ENCODE data around the gene ERV3-1. TPM values are rescaled to one million over a fixed set of nuclear protein-coding genes. Genes with fewer than 3 reads are reported as not detected.

The ERV3-1 gene
- total and polyA plus RNA-seq, 2 donors (not counting 1 experiment from before 2014, with no cell fraction given), result 13.7 to 30.7 TPM

DNA sequence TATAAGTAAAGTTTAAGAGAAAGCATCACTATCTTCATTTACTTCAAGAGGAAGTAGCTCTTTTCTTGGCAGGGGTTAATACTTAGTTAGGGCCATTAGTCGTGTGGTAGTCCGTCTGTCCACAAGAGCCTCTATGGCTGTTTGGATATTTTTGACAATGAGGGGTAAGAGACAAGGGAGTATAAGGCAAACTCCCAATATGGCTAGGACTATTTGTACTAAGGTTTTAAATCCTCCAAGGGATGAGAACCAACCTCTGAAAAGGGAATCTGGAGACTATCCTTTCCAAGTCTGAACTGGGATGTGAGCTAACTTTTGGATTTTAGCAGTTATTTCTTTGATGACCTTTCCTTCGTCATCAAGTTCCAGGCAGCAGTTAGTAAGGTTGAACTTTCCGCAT lies 15.6 kb downstream of the ERV3-1 start, which contains the start of gene ZNF117:
Gene ZNF117 (minus strand): TSS at position 101 of the 400 bp plus-strand sequence.
- Histone ChIP-seq H3K4me3 (ENCODE audit: control extremely low read depth in 1 of 5, extremely low read depth in 1 of 5, insufficient read depth in 1 of 5, low read depth in 2 of 5, low read length in 4 of 5) (no peak within 1 kb of the TSS), H3K4me1 (ENCODE audit: control insufficient read depth in 2 of 2, insufficient read depth in 2 of 2, low read length in 2 of 2) (no peaks in the 10 kb centered on the region), H4K20me1 (ENCODE audit: control insufficient read depth, insufficient read depth, low read length, poor library complexity, severe bottlenecking) (no peaks in the 10 kb centered on the region), H3K9me3 (ENCODE audit: control extremely low read depth in 1 of 3, control insufficient read depth in 2 of 3, insufficient read depth in 1 of 3, low read length in 2 of 3) (peaks cover 4 to 82% (median 63%) of the 10 kb centered on the region in 3 donors), H3K27me3 (replicated peaks in 1 of 4; ENCODE audit: control extremely low read depth in 1 of 4, control insufficient read depth in 3 of 4, insufficient read depth in 4 of 4, low read length in 3 of 4) (no peaks in the 10 kb centered on the region), H3K9ac (ENCODE audit: low read length) (no peak within 1 kb of the TSS), H2AFZ (ENCODE audit: insufficient read depth, low read depth, low read length, poor library complexity, severe bottlenecking) (no peak within 1 kb of the TSS), H3K4me2 (replicated peaks; ENCODE audit: low read depth, low read length, poor library complexity, severe bottlenecking) (no peak within 1 kb of the TSS), H3K36me3 (replicated peaks in 1 of 2; ENCODE audit: control extremely low read depth in 1 of 2, control insufficient read depth in 1 of 2, extremely low read depth in 1 of 2, insufficient read depth in 2 of 2, low read length in 1 of 2) (no peaks in the 10 kb centered on the region), H3K27ac (ENCODE audit: low read length in 2 of 2) (no peak within 1 kb of the TSS), H3K79me2 (ENCODE audit: control insufficient read depth, insufficient read depth, low read length) (no peaks in the 10 kb centered on the region)
- ChIA-PET CTCF (no interaction called here), POLR2A (no interaction called here)
- no peak for TF ChIP-seq EZH2 (IDR thresholded peaks at IDR 0.05; ENCODE audit: borderline replicate concordance, insufficient read depth, low read depth, low read length, poor library complexity, severe bottlenecking)
- TF ChIP-seq, protein P1, sequence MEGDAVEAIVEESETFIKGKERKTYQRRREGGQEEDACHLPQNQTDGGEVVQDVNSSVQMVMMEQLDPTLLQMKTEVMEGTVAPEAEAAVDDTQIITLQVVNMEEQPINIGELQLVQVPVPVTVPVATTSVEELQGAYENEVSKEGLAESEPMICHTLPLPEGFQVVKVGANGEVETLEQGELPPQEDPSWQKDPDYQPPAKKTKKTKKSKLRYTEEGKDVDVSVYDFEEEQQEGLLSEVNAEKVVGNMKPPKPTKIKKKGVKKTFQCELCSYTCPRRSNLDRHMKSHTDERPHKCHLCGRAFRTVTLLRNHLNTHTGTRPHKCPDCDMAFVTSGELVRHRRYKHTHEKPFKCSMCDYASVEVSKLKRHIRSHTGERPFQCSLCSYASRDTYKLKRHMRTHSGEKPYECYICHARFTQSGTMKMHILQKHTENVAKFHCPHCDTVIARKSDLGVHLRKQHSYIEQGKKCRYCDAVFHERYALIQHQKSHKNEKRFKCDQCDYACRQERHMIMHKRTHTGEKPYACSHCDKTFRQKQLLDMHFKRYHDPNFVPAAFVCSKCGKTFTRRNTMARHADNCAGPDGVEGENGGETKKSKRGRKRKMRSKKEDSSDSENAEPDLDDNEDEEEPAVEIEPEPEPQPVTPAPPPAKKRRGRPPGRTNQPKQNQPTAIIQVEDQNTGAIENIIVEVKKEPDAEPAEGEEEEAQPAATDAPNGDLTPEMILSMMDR (IDR thresholded peaks at IDR 0.05), result no peak
- no peak within 1 kb of the TSS for H3K27ac Mint-ChIP-seq
- intact Hi-C loops (cut with micrococcal nuclease), result no loop called here
- DNase-seq (no peak), ATAC-seq (ENCODE audit: low read depth) (no peak)
- 100% methylated on average over 2 of the region's 4 CpGs for WGBS (ENCODE audit: insufficient coverage)
- peaks cover 33% of the 10 kb centered on the region for H3K9me3 Mint-ChIP-seq (ENCODE audit: insufficient read depth)
- H3K27me3 Mint-ChIP-seq, result no peaks in the 10 kb centered on the region
- H3K4me3 Mint-ChIP-seq, result no peak within 1 kb of the TSS
- peaks cover 3% of the 10 kb centered on the region for H3K4me1 Mint-ChIP-seq

DNA sequence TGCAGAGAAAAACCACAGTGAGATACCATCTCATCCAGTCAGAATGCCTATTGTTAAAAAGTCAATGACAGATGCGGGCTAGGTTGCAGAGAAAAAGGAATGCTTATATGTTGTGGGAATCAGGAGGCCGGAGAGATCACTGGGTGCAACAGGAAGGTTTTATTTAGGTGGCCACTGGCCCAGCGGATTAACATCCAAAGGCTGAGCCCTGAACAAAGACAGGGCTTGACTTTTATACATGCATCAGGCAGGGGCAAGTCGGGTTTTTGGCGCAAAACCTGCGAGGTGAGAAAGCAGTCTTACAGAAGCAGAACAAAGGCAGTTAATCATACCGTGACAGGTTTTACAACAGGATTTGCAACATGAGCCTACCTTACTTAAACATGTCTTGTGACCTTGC lies 16.3 kb downstream of the ERV3-1 start:
- Histone ChIP-seq H4K20me1 (ENCODE audit: control insufficient read depth, insufficient read depth, low read length, poor library complexity, severe bottlenecking) (no peaks in the 10 kb centered on the region), H3K9ac (ENCODE audit: low read length) (no peak overlapping the region), H3K4me2 (replicated peaks; ENCODE audit: low read depth, low read length, poor library complexity, severe bottlenecking) (no peak overlapping the region), H3K27me3 (replicated peaks in 1 of 4; ENCODE audit: control extremely low read depth in 1 of 4, control insufficient read depth in 3 of 4, insufficient read depth in 4 of 4, low read length in 3 of 4) (no peaks in the 10 kb centered on the region), H3K4me1 (ENCODE audit: control insufficient read depth in 2 of 2, insufficient read depth in 2 of 2, low read length in 2 of 2) (no peaks in the 10 kb centered on the region), H3K4me3 (ENCODE audit: control extremely low read depth in 1 of 5, extremely low read depth in 1 of 5, insufficient read depth in 1 of 5, low read depth in 2 of 5, low read length in 4 of 5) (no peak overlapping the region), H3K27ac (ENCODE audit: low read length in 2 of 2) (no peak overlapping the region), H2AFZ (ENCODE audit: insufficient read depth, low read depth, low read length, poor library complexity, severe bottlenecking) (no peak overlapping the region), H3K36me3 (replicated peaks in 1 of 2; ENCODE audit: control extremely low read depth in 1 of 2, control insufficient read depth in 1 of 2, extremely low read depth in 1 of 2, insufficient read depth in 2 of 2, low read length in 1 of 2) (no peaks in the 10 kb centered on the region), H3K9me3 (ENCODE audit: control extremely low read depth in 1 of 3, control insufficient read depth in 2 of 3, insufficient read depth in 1 of 3, low read length in 2 of 3) (peaks cover 8 to 80% (median 61%) of the 10 kb centered on the region in 3 donors), H3K79me2 (ENCODE audit: control insufficient read depth, insufficient read depth, low read length) (no peaks in the 10 kb centered on the region)
- Mint-ChIP-seq H3K9me3 (ENCODE audit: insufficient read depth) (peaks cover 34% of the 10 kb centered on the region), H3K4me1 (peaks cover 3% of the 10 kb centered on the region), H3K27ac (no peak overlapping the region), H3K4me3 (no peak overlapping the region), H3K27me3 (no peaks in the 10 kb centered on the region)
- ATAC-seq (ENCODE audit: low read depth) (no peak), DNase-seq (no peak)
- CTCF ChIA-PET, result no interaction called here
- WGBS (ENCODE audit: insufficient coverage), result 100% methylated on average over 6 of the region's 7 CpGs
- POLR2A ChIA-PET, result no interaction called here
- TF ChIP-seq EZH2 (IDR thresholded peaks at IDR 0.05; ENCODE audit: borderline replicate concordance, insufficient read depth, low read depth, low read length, poor library complexity, severe bottlenecking), result no peak
- TF ChIP-seq, protein P1 (IDR thresholded peaks at IDR 0.05), result no peak
- intact Hi-C loops (cut with micrococcal nuclease), result no loop called here
